ENCODE results near the gene KLF5.

DNA sequence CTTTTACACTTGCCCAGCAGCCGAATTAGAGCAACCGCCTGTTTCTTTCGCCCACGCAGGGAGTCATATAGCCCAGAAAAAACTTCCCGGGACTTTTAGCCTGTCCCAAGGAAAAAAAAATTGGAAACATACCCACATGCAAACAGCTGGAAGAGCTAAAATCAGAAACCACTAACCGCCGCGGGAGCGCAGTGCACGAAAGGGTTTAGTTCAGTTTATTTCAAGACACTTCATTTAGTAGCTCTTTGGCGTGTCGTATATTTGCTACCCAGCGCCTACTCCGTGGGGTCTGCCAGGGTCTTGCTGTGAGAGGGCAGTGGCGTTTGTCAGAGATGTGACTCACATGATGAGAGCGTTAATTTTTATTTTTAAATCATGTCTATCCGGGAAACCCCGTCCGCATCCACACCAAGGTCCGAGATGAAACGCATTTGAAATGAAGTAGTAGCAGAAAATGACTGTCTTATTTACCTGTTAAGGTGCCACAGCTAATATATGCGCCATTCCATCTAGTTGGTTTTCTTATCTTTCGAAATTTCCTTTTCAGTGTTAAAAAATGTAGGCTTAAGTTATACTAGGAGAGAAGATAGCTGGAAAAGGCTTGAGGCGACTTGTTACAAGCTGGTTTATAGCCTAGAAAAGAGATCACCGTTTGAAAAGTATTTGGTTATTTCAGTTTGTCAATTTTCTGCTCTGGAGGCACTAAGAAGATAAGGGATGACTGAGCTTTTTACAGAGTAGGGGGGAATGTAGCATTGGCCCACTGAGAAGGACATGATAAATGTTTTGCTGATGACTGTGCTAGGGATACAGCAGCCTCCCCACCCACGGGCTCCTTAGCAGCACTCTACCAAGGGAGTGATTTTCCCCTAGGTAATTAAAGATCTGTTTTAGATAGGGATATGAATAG is 1.7 kb downstream of the KLF5 start:
- no peak for TF ChIP-seq CTCF (conservative IDR thresholded peaks at IDR 0.05; ENCODE audit: low read depth in 2 of 2)
- no peak for TF ChIP-seq POLR2AphosphoS5 (IDR thresholded peaks at IDR 0.05; ENCODE audit: low read depth)
- TF ChIP-seq EZH2phosphoT487 (IDR thresholded peaks at IDR 0.05; ENCODE audit: unreplicated experiment), result no peak
- no peak for TF ChIP-seq REST (IDR thresholded peaks at IDR 0.05; ENCODE audit: unreplicated experiment)
- peak; percentile 76 for TF ChIP-seq EZH2 (IDR thresholded peaks at IDR 0.05; ENCODE audit: low read depth, unreplicated experiment)
